ENCODE data around the gene HCAR1.
"Not testable (repeated sequence)": the region's sequence is repeated elsewhere in the genome, so short reads cannot be mapped to it uniquely, and the experiment has no call there.

DNA sequence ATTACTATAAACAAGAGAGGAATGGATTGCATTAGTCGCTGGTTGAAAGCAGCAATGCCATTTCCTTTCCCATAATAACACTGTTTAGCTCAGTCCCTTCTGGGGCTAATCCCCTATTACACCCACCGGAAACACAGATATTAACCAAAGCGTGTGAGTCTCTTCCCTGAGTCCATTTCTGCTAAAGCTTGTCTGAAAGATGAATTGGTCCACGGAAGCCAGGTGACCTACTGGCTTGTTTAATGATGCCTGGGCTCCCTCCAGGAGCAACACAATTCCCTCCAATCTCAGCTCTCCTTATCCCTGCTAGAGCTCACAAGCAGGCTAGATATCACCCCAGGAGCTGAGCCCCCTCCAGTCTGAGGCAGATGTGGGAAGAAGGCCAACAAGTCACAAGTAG lies 29.2 kb downstream of the HCAR1 start:
- TF ChIP-seq ZNF214 (tag by site-specific recombination; IDR thresholded peaks at IDR 0.05; ENCODE audit: borderline replicate concordance); ZNF10 (tag by site-specific recombination; IDR thresholded peaks at IDR 0.05); TCF7L2 (IDR thresholded peaks at IDR 0.05; ENCODE audit: borderline replicate concordance, low read depth, low read length): not testable (repeated sequence)
- TF ChIP-seq, protein P1, sequence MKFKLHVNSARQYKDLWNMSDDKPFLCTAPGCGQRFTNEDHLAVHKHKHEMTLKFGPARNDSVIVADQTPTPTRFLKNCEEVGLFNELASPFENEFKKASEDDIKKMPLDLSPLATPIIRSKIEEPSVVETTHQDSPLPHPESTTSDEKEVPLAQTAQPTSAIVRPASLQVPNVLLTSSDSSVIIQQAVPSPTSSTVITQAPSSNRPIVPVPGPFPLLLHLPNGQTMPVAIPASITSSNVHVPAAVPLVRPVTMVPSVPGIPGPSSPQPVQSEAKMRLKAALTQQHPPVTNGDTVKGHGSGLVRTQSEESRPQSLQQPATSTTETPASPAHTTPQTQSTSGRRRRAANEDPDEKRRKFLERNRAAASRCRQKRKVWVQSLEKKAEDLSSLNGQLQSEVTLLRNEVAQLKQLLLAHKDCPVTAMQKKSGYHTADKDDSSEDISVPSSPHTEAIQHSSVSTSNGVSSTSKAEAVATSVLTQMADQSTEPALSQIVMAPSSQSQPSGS (tag by site-specific recombination; IDR thresholded peaks at IDR 0.05; ENCODE audit: low read depth): not testable (repeated sequence)
- TF ChIP-seq, protein P2, sequence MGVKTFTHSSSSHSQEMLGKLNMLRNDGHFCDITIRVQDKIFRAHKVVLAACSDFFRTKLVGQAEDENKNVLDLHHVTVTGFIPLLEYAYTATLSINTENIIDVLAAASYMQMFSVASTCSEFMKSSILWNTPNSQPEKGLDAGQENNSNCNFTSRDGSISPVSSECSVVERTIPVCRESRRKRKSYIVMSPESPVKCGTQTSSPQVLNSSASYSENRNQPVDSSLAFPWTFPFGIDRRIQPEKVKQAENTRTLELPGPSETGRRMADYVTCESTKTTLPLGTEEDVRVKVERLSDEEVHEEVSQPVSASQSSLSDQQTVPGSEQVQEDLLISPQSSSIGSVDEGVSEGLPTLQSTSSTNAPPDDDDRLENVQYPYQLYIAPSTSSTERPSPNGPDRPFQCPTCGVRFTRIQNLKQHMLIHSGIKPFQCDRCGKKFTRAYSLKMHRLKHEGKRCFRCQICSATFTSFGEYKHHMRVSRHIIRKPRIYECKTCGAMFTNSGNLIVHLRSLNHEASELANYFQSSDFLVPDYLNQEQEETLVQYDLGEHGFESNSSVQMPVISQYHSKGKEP (tag by site-specific recombination; IDR thresholded peaks at IDR 0.05): not testable (repeated sequence)

Measured in HEK293 (cell line).